HG02885 (cell line): Measurements from ENCODE around the gene AFM.

ENCODE experiments used
- ATAC-seq: cut with Tn5 transposase; IDR thresholded peaks from one replicate; pipeline ENCODE4 v1.9.1; 2021; ENCODE audit warnings: mild to moderate bottlenecking; ENCODE audit not compliant: unreplicated experiment, poor library complexity

AFM gene

DNA sequence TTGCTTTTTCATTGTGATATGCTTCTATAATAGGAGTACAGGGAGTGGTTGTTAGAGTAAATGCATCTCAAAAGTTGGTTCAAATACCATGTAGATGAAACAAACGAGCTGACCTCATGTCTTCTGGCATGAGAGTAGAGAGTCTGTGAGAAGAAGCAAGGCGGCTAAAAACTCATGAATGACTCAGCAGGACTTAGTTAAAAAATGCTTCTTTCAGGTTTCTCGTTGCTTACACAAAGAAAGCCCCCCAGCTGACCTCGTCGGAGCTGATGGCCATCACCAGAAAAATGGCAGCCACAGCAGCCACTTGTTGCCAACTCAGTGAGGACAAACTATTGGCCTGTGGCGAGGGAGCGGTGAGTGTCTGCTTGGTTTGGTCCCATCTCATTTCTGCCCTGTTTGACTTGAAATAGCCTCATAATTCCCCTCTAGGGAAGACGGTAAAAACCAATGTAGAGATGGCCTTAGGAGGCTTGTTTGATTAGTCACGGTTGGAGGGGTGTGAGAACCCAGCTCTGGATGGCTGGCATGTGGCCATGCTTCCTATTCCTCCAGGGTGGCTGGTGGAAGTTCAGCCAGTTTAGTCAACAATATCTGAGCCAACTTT, 31.0 kb upstream of the AFM start:
- no peak for ATAC-seq

DNA sequence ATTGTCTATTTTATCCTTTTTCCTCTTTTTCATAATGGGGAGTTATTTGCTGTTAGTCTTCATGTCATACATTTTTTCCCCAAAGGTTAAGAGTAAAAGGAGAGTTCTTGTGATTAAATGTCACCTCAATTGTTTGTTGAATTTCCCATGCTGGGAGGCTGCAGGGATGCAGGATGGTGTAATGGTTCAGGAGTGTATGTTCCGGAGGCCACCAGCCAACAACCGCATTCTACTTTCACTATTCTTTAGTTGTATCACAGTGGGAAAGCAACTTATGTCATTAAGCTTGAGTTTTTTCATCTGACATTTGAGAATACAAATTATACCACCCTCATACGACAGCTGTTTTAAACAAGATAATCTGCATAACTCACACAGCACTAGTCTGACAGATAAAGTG, 30.1 kb upstream of the AFM start:
- ATAC-seq = no peak

DNA sequence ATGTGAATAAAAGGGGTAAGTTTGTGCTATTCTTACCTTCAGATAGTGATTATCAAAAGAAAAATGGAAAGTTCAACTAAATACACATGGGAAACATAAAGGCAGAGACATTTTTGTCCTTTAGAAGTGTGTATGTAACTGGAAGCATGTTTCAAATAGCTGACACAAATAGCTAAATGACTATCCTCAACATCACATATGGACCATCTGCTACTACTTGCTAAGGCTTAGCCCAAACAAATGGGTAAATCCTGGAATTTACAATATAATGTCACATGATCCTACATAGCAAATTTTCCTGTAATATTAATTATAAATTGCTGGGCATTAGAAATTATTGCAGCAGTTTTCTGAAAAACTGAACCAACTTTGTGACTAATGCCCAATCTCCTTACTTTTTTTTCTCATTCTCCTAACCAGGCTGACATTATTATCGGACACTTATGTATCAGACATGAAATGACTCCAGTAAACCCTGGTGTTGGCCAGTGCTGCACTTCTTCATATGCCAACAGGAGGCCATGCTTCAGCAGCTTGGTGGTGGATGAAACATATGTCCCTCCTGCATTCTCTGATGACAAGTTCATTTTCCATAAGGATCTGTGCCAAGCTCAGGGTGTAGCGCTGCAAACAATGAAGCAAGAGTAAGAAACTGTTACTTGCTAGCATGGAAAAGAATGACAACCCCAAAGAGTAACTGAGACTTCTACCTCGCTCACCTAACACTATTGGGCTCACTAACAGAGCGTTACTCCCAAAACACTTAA, 29.4 kb upstream of the AFM start:
- no peak for ATAC-seq

DNA sequence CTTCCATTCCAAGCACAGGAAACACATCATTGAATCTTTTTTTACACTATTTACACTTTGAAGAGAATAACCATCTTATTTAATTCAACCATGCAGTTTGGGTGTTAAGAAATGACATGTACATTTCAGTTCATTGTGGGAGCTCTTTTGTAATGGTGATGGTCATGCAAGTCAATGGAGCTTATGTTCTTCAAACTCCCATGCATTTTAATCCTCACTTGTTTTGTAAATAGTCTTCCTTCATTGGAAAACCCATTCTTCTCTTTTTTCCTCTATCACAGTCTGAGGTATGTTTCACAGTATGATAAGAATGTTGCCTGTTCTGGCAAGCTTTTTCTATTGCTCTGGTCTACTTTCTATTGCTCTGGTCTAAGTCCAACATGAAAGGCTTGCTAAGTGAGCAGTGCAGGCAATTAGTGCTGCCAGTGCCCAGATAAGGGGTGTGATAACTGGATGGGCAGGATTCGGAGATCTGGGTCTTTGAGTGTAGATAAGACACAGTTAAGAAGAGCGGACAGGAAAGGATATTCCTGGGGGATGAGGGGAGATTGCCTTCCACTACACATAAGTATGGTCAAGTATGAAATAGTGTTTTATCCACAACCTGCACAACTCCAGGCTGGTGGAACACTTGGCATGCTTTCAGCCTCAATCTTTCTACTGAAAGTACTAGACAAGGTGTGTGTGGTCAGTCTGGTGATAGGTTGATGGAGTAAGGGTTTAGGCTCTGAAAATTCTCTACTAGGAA, 28.4 kb upstream of the AFM start:
- no peak for ATAC-seq

DNA sequence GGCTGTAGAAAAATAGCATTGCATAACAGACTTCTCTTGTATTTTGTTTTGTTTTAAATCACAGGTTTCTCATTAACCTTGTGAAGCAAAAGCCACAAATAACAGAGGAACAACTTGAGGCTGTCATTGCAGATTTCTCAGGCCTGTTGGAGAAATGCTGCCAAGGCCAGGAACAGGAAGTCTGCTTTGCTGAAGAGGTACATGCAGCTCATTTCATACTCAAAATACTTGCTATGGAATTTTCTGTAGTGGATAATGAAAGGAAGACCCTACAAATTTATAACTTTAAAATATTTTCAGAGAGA, 27.9 kb upstream of the AFM start:
- no peak for ATAC-seq

DNA sequence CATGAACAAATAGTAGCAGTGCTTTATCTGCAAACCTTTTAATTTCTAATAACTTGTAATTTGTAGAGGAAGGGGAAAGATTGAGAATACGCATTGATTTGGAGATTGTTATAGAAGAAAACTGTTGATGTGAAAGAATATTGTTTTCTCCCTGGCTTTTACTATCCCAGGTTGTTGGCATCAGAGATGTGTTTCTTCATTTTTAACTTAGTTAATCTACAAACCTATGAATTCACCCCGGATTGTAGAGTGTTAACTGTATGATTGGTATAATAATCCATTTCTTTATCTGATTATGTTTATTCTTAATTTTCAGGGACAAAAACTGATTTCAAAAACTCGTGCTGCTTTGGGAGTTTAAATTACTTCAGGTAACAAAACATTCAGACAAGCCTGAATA, 26.6 kb upstream of the AFM start:
- no peak for ATAC-seq

DNA sequence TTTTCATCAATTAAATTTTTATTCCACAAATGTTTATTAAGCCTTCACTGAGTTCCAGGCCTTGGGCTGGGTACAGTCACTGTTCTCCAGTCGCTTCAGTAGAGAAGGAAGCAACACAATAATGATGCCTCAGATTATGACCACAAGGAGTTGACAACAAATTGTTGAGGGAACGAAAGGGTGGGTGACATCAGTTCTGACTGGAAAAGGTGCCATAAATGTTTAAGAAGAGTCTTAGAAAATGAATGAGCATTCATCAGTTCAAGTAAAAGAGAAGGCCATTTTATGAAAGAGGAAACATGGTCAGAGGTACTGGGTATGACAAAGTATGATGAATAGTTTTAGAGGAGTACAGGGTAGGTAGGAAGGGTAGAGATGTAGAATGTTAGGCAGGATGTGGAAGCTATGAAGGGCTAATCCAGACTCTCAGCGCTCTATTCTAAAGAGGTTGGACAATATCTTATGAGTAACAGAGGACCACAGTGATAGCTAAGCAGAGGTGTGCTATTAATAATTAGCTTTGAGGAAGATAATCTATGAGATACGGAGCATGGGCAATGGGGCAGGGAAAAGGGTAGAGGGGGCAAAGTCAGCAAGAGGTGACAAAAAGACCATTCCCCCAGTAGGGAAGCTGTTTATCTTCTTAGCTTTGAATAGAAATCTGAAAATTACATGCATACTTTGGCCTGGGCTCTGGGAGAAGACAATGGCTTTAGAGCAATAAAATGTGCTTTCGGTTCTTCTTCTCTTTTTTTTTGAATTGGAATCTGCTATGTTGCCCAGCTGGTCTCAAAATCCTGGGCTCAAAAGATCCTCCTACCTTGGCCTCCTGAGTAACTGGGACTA, 25.1 kb upstream of the AFM start:
- ATAC-seq = no peak

DNA sequence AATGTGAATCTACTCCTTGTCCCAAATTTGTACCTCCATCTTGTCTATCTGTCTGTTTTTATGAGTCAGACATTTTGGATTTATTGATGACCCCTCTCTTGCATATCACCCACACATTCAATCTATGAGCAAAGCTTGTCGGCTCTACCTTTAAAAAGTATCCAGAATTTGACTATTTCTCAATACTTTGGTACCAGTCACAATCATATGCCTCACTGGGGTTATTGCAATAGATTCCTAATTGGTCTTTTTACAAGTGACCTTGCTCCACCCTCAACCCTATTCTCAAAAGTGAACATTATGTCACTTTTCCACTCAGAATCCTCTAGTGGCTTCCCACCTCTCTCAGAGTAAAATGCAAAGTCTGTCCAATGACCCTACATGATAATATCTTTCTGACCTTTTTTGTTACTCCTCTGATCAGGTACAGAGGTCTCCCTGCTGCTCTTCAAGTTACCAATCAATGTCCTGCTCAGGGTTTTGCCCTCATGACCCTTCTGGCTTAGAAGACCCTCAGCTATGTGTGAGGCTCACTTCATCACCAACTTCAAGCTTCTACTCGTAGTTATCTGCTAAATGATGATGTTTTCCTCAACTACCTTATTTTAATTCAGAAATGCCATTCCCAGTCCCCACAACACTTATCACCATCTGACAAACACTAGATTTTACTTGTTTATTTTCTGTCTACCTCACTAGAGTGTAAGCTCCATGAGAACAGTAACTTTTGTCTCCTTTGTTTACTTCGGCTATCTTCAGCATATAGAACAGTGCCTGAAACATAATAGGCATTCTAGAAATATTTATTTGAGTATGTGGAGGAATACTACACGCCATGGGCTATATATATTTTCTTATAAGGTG, 23.1 kb upstream of the AFM start:
- no peak for ATAC-seq

DNA sequence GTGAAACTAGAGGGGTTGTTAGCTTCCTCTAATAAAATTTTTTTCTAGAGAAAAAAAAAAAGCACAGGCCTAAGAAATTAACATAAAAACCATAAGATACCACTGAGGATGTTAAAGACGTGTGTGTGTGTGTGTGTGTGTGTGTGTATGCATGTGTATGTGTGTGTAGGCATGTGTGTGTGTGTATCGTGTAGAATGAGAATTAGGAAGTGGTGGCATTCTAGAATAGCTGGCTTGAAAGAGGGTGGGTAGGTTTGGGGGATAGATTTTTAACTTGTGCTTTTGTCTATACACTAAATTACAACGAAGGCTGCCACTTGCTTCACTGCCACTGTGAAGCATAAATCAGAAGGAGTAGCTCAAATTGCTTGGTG, 22.5 kb upstream of the AFM start:
- ATAC-seq = no peak

DNA sequence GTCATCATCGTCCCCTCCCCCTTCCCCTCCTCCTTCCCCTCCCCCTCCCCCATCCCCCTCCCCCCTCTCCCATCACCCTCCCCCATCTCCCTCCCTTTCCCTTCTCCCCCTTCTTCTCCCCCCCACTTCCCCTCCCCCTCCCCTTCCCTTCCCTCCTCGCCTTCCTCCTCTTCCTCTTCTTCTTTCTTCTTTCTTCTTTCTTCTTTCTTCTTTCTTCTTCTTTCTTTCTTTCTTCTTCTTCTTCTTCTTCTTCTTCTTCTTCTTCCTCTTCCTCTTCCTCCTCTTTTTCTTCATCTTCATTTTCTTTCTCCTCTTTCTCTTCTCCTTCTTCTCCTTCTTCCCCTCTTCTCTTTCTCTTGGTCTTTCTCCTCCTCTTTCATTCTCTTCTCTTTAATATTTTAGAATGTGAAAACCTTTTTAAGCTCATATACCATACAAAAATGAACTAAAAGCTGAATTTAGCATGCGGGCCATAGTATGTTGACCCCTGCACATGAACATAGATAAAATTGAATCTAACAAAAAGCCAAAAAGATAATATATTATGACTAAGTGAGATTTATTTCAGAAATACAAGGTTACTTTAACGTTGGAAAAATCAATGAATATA, 20.5 kb upstream of the AFM start:
- ATAC-seq = no peak

DNA sequence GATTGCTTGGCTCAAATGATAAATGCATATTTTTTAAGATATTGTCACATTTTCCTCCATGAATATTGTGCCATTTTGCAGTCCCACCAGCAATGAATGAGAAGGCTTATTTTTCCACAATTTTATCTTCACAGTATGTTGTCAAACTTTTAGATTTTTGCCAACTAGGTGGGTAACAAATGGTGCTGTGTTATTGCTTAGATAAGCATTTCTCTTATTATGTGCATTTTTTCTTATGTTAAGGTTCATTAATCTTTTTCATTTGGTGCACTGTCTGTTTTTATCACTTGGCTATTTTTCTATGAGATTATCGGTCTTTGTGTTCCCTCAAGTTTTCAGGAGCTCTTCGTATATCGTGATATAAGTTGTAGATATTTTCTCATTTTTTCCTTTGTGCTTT, 13.4 kb upstream of the AFM start:
- ATAC-seq = no peak

DNA sequence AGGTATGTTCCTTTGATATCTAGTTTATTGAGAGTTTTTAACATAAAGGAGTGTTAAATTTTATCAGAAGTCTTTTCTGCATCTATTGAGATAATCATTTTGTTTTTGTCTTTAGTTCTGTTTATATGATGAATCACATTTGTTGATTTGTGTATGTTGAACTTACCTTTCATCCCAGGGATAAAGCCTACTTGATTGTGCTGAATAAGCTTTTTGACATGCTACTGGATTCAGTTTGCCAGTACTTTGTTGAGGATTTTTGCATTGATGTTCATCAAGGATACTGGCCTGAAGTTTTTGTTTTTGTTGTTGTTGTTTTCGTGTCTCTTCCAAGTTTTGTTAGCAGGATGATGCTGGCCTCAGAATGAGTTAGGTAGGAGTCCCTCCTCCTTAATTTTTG, 10.8 kb upstream of the AFM start:
- ATAC-seq = no peak

DNA sequence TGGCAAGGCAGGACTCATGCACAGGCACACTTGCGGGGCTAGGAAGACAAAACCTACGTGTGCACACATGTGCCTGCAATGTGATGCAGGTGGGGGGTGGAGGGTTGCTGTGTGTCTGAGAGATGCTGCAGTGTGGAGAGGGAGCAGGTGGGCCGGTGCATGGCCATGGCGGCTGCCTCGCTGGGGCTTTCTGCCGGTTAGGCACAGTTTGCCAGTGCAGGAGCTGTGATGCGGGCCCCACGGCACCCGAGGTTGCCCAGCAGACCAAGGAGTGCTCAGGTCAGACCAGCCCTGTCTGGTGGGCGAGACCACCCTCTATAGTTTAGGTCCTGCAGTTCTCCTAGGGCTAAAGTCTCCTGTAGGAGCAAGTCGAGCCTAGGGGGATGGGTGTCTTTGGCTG, 4.4 kb upstream of the AFM start:
- ATAC-seq = no peak

DNA sequence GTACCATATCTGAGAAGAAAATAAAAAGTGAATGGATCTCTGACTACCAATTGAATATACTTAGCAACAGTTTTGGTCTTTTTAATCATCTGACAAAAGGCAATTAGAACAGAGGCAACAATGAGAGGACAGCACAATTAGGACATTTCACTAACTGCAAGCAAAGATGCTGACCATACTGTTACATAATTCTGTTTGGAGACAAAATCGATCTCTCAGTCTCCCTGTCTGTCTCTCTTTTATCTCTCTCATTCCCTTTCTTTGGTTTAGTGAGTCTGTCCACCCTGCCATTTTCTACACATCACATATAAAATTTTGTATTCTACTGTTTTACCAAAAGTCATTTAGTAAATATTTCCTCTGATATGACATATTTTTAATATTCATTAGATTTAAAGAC, 2.2 kb upstream of the AFM start:
- no peak for ATAC-seq

DNA sequence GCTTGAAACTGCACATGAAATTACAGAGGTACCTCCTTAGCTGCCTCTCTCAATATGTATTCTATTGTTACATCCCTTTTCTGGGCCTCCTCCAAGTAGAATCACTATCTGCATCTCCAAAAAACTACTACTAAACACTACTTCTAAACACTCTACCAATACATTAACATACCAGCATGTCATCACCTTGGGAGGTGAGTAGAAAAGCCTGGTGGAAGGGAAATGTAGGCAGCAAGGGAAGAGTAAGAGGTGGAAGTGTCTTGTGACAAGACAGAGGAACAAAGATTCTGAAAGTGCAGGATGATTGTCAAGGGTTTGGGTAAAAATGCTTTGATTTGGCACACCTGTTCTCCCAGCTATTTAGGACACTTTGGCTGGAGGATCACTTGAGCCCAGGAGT, 3.5 kb downstream of the AFM start:
- no peak for ATAC-seq

DNA sequence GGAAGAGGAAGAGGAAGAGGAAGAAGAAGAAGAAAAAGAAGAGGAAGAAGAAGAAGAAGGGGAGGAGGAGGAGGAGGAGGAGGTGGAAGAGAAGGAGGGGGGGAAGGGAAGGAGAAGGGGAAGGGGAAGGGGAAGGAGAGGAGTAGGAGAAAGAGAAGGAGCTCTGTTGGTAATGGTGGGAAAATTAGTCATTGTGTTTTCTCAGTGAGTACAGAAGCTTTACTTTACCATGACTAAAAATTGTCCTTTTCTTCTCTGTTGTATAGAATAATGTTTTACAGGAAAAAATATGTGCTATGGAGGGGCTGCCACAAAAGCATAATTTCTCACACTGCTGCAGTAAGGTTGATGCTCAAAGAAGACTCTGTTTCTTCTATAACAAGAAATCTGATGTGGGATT, 4.1 kb downstream of the AFM start:
- ATAC-seq = no peak

DNA sequence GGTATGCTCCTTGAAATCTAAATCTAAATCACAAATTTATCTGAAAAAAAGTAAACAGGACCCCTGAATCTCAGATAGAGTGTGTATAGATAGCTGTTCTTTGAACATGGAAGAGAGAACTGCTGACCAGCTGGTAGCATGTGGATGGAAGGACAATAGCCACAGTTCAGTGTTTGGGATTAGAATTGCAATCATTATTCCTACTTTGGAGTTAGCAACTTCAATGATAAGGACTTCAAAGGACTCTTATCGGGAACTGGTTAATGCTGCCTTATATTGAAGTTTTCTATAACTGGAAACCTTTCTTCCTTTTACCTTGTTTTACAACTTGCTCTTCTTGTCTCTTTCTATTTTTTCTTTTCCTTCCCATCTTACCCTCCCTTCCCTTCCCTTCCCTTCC, 5.0 kb downstream of the AFM start:
- ATAC-seq = no peak

DNA sequence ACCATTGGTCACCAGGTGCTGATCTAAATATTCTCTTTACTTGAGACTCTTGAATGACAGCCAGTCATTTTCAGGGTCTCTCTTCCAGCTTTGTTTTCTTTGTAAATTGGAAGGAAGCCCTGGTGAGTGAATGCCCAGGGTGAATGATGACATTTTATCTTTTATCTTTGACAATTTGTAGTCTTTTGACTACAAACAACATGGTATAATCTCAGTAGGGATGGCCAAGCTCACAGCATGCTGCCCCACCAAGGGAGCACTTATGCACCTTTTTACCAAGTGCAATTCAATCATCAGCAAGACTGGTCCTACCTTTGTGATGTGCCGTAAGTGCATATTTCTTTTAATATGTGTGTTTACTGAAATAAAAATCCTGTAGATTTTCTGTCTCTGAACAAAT, 5.7 kb downstream of the AFM start:
- ATAC-seq = no peak

DNA sequence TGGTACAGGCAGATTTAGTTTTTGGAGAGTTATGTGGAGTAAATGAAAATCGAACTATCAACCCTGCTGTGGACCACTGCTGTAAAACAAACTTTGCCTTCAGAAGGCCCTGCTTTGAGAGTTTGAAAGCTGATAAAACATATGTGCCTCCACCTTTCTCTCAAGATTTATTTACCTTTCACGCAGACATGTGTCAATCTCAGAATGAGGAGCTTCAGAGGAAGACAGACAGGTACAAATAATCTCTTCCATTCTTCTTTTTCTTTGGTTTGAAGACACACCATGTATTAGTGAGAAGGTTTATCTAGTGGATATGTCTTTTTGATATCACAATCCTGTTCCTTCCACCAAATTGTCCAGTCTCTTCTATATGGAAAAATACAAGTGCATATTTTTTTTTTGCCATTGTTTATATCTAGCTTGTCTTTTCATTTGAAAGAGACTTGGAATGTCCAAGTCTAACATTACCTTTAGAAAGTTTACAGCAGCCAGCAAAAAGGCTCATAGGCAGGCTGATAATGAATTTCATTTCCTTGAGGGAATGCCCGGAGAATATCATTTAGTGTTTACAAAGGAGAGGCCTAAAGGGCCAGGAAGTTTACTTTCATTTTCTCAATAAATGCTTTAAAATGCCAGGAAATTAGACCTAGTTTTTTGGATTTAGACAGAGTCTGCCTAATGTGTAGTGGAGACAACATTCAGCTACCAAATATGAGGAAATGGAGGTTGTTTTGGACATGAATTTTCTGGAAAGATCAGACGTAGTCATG, 18.6 kb downstream of the AFM start:
- no peak for ATAC-seq
